HEK293 (cell line): ENCODE data around the gene GJB5.

ENCODE experiments used
- CTCF ChIA-PET: fragments of 350-600 bp; formaldehyde crosslinking; extraction: SDS; loops from one replicate; lab custom pipeline; 2021; ENCODE audit warnings: antibody characterized with exemption; lab: Yijun Ruan, JAX
- POLR2A ChIA-PET: fragments of 300-600 bp; formaldehyde crosslinking; extraction: SDS; loops from one replicate; lab custom pipeline; 2020; ENCODE audit warnings: antibody characterized with exemption, inconsistent platforms; lab: Yijun Ruan, JAX
- H3K27ac ChIP-seq: fragments of 200-500 bp; sonication (Bioruptor generic); 2 replicates; pipeline ENCODE4 v1.5.1; 2014; ENCODE audit warnings: low read depth, low read length, control low read depth, inconsistent platforms; ENCODE audit errors: extremely low read depth
- H3K36me3 ChIP-seq, 2 experiments: fragments of 200-500 bp in 1 of 2; sonication (Bioruptor generic) in 1 of 2; 1 replicate in 1 of 2; 2 replicates in 1 of 2; pipeline ENCODE4 v1.5.1; 2014 to 2017; ENCODE audit warnings: inconsistent platforms in 2 of 2, low read length in 2 of 2; ENCODE audit not compliant: control insufficient read depth in 2 of 2, insufficient read depth in 1 of 2
- H3K4me1 ChIP-seq: fragments of 200-500 bp; sonication (Bioruptor generic); 2 replicates; pipeline ENCODE4 v1.5.1; 2014; ENCODE audit warnings: mild to moderate bottlenecking, low read length, inconsistent platforms; ENCODE audit not compliant: control insufficient read depth, insufficient read depth
- H3K4me3 ChIP-seq: 2 replicates; pipeline ENCODE4 v1.5.1; 2011; ENCODE audit warnings: low read depth, mild to moderate bottlenecking, control low read depth, low read length, moderate library complexity
- H3K9me3 ChIP-seq: fragments of 200-500 bp; sonication (Bioruptor generic); 2 replicates; pipeline ENCODE4 v1.5.1; 2014; ENCODE audit warnings: low read depth, low read length, inconsistent platforms; ENCODE audit not compliant: control insufficient read depth, insufficient read depth
- EGR2 ChIP-seq: fragments of 450-650 bp; formaldehyde crosslinking; IDR thresholded peaks from 2 replicates; pipeline ENCODE4 v1.5.1; 2016; ENCODE audit warnings: low read depth, missing biosample characterization, missing genetic modification characterization
- GLIS1 ChIP-seq: fragments of 450-650 bp; formaldehyde crosslinking; IDR thresholded peaks from 2 replicates; pipeline ENCODE4 v1.5.1; 2016; ENCODE audit warnings: missing biosample characterization, missing genetic modification characterization
- HOXC10 ChIP-seq: sonication (generic); formaldehyde crosslinking; IDR thresholded peaks from 2 replicates; pipeline ENCODE4 v1.8.1; 2023; ENCODE audit warnings: mild to moderate bottlenecking, missing genetic modification reagents
- KLF7 ChIP-seq: fragments of 450-650 bp; formaldehyde crosslinking; IDR thresholded peaks from 2 replicates; pipeline ENCODE4 v1.5.1; 2016; ENCODE audit warnings: missing biosample characterization, missing genetic modification characterization, borderline replicate concordance
- KLF9 ChIP-seq: fragments of 450-650 bp; formaldehyde crosslinking; IDR thresholded peaks from 2 replicates; pipeline ENCODE4 v1.5.1; 2016; ENCODE audit warnings: missing biosample characterization, missing genetic modification characterization, low read depth
- SCRT2 ChIP-seq: fragments of 450-650 bp; formaldehyde crosslinking; IDR thresholded peaks from 2 replicates; pipeline ENCODE4 v1.5.1; 2016; ENCODE audit warnings: missing biosample characterization, missing genetic modification characterization
- WT1 ChIP-seq: fragments of 450-650 bp; formaldehyde crosslinking; IDR thresholded peaks from 2 replicates; pipeline ENCODE4 v1.5.1; 2016; ENCODE audit warnings: missing biosample characterization, missing genetic modification characterization
- ZFHX2 ChIP-seq: fragments of 450-650 bp; formaldehyde crosslinking; conservative IDR thresholded peaks from 2 replicates; pipeline ENCODE4 v1.5.1; 2016; ENCODE audit warnings: missing biosample characterization, missing genetic modification characterization
- ZNF138 ChIP-seq: fragments of 450-650 bp; formaldehyde crosslinking; IDR thresholded peaks from 2 replicates; pipeline ENCODE4 v1.5.1; 2016; ENCODE audit warnings: missing biosample characterization, missing genetic modification characterization, borderline replicate concordance
- ZNF16 ChIP-seq: fragments of 450-650 bp; formaldehyde crosslinking; IDR thresholded peaks from 2 replicates; pipeline ENCODE4 v1.5.1; 2016; ENCODE audit warnings: low read depth, missing biosample characterization, missing genetic modification characterization
- ZNF18 ChIP-seq: fragments of 450-650 bp; formaldehyde crosslinking; IDR thresholded peaks from 2 replicates; pipeline ENCODE4 v1.5.1; 2016; ENCODE audit warnings: missing biosample characterization, missing genetic modification characterization
- ZNF221 ChIP-seq: fragments of 450-650 bp; formaldehyde crosslinking; IDR thresholded peaks from 2 replicates; pipeline ENCODE4 v1.5.1; 2017; ENCODE audit warnings: missing biosample characterization, missing genetic modification characterization, borderline replicate concordance
- ZNF24 ChIP-seq: fragments of 450-650 bp; formaldehyde crosslinking; IDR thresholded peaks from 2 replicates; pipeline ENCODE4 v1.5.1; 2016; ENCODE audit warnings: missing biosample characterization, missing genetic modification characterization
- ZNF248 ChIP-seq: fragments of 450-650 bp; formaldehyde crosslinking; IDR thresholded peaks from 2 replicates; pipeline ENCODE4 v1.5.1; 2017; ENCODE audit warnings: missing biosample characterization, missing genetic modification characterization
- ZNF416 ChIP-seq: fragments of 450-650 bp; formaldehyde crosslinking; IDR thresholded peaks from 2 replicates; pipeline ENCODE4 v1.5.1; 2016; ENCODE audit warnings: missing biosample characterization, missing genetic modification characterization
- ZNF473 ChIP-seq: fragments of 450-650 bp; formaldehyde crosslinking; IDR thresholded peaks from 2 replicates; pipeline ENCODE4 v1.5.1; 2017; ENCODE audit warnings: missing biosample characterization, missing genetic modification characterization
- ZNF514 ChIP-seq: fragments of 450-650 bp; formaldehyde crosslinking; IDR thresholded peaks from 2 replicates; pipeline ENCODE4 v1.5.1; 2016; ENCODE audit warnings: missing biosample characterization, missing genetic modification characterization
- ZNF521 ChIP-seq: fragments of 450-650 bp; formaldehyde crosslinking; IDR thresholded peaks from 2 replicates; pipeline ENCODE4 v1.5.1; 2017; ENCODE audit warnings: missing biosample characterization, mild to moderate bottlenecking, missing genetic modification characterization
- ZNF555 ChIP-seq: fragments of 450-650 bp; formaldehyde crosslinking; conservative IDR thresholded peaks from 2 replicates; pipeline ENCODE4 v1.5.1; 2017; ENCODE audit warnings: missing biosample characterization, mild to moderate bottlenecking, missing genetic modification characterization, inconsistent platforms
- ZNF560 ChIP-seq: fragments of 450-650 bp; formaldehyde crosslinking; IDR thresholded peaks from 2 replicates; pipeline ENCODE4 v1.5.1; 2017; ENCODE audit warnings: missing biosample characterization, missing genetic modification characterization, borderline replicate concordance
- ZNF585B ChIP-seq: fragments of 450-650 bp; formaldehyde crosslinking; IDR thresholded peaks from 2 replicates; pipeline ENCODE4 v1.5.1; 2016; ENCODE audit warnings: missing biosample characterization, missing genetic modification characterization
- ZNF596 ChIP-seq: fragments of 450-650 bp; IDR thresholded peaks from 2 replicates; pipeline ENCODE4 v1.5.0; 2018; ENCODE audit warnings: missing biosample characterization, mild to moderate bottlenecking, missing genetic modification characterization, moderate library complexity
- ZNF830 ChIP-seq: fragments of 450-650 bp; IDR thresholded peaks from 2 replicates; pipeline ENCODE4 v1.5.0; 2018; ENCODE audit warnings: missing biosample characterization, missing genetic modification characterization, low read depth, mild to moderate bottlenecking, moderate library complexity
- ZSCAN4 ChIP-seq: fragments of 450-650 bp; formaldehyde crosslinking; IDR thresholded peaks from 2 replicates; pipeline ENCODE4 v1.5.1; 2017; ENCODE audit warnings: missing biosample characterization, missing genetic modification characterization
- TF ChIP-seq, protein P1 (sequence below): fragments of 450-650 bp; formaldehyde crosslinking; IDR thresholded peaks from 2 replicates; pipeline ENCODE4 v1.5.1; 2016; ENCODE audit warnings: missing biosample characterization, missing genetic modification characterization

Gene GJB5

DNA sequence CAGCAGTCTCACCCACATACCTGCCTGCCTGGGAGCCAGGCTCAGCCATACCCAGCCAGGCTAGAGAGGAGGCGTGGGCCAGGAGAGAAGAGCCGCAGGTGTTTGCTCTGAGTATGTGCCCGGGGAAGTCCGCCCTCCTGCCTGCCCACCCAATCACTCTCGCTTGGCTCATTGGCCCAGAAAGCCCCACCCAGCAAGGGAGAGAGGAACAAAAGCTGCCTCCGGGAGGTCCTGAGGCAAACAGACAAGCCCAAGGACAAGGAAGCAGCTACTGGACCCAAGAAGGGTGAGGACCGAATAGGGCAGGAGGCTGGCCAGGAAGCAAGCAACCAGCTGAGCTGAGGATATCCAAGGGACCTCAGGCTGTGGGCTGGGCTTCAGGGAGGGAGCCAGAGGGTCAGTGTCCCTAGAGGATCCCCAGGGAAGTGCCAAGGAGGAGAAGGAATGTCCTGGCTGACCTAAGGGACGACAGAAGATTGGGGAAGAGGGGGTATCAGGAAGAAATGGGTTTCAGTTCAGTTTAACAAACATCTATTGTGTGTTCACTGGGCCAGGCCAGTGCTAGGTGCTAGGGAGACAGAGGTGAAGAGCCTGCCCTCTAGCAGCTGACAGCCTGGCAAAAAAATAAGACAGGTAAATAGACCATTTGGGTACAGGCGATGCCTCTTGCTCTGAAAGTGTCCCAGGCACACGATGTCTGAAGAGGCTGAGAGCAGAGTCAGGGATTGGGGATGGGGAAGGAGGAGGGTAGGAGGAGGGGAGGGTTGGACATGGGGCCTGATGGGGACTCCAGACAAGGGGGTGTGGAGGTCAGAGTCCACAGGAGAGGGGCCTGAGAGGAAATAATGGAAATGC lies 4.9 kb downstream of the GJB5 start, which contains the start of gene GJB4:
Gene GJB4, plus strand, starts transcription at position 238 of the 855 bp plus-strand sequence. CDS start 1,515 bp downstream, outside the sequence.
- Histone ChIP-seq H3K4me3 (no peak within 1 kb of the TSS), H3K36me3 (no peaks in the 10 kb centered on the region), H3K4me1 (no peaks in the 10 kb centered on the region), H3K9me3 (no peaks in the 10 kb centered on the region), H3K27ac (no peak within 1 kb of the TSS)
- CTCF ChIA-PET: interaction anchor here (0.6 to 1.9 kb wide), 4 partner anchors 16 to 1446 kb away, joined by 3 to 8 read pairs (median 3); no protein-coding TSS in a partner anchor
- TF ChIP-seq ZNF521 (no peak), ZNF416 (tag by site-specific recombination) (no peak), ZNF248 (no peak), ZNF16 (no peak), EGR2 (peak; percentile 71; the same call in 1 of the 2 replicates), ZNF585B (tag by site-specific recombination) (no peak), ZNF830 (tag by site-specific recombination) (no peak), ZNF514 (tag by site-specific recombination) (no peak), ZNF596 (tag by site-specific recombination) (no peak), KLF7 (tag by site-specific recombination) (no peak), ZNF24 (no peak), HOXC10 (CRISPR knock-in tag) (no peak), WT1 (no peak), ZNF138 (tag by site-specific recombination) (no peak), ZNF221 (tag by site-specific recombination) (no peak), ZNF473 (no peak), ZNF560 (tag by site-specific recombination) (no peak), KLF9 (tag by site-specific recombination) (no peak), ZNF18 (tag by site-specific recombination) (no peak), ZFHX2 (tag by site-specific recombination) (0 out of 2 replicates have a peak, but pooled peaks have one; percentile 27), ZNF555 (tag by site-specific recombination) (no peak), ZSCAN4 (tag by site-specific recombination) (no peak), SCRT2 (peak; percentile 9; the same call in 1 of the 2 replicates), GLIS1 (tag by site-specific recombination) (no peak)
- TF ChIP-seq, protein P1, sequence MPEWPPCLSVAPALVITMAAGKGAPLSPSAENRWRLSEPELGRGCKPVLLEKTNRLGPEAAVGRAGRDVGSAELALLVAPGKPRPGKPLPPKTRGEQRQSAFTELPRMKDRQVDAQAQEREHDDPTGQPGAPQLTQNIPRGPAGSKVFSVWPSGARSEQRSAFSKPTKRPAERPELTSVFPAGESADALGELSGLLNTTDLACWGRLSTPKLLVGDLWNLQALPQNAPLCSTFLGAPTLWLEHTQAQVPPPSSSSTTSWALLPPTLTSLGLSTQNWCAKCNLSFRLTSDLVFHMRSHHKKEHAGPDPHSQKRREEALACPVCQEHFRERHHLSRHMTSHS (tag by site-specific recombination): no peak
- POLR2A ChIA-PET: no interaction called here
